Right ventricle myocardium superior (tissue), 1 donor: ENCODE data around the gene IL25. TPM values are rescaled to one million over a fixed set of nuclear protein-coding genes. Genes with fewer than 3 reads are reported as not detected.
"Not testable (repeated sequence)": the region's sequence is repeated elsewhere in the genome, so short reads cannot be mapped to it uniquely, and the experiment has no call there.

Experiments used
- ATAC-seq: fragments of 200-7000 bp; cut with Tn5 transposase; one replicate; pipeline ENCODE4 v1.9.1; 2020; ENCODE audit warnings: mild to moderate bottlenecking; ENCODE audit not compliant: poor library complexity
- DNase-seq: peaks from one replicate; pipeline ENCODE4 v3.0.0-alpha.2; 2020
- intact Hi-C: fragments of 100-400 bp; cut with DNase I; formaldehyde crosslinking; loops from one replicate; pipeline ENCODE4 v1.11.2; 2022
- long read RNA-seq: library from polyadenylated mRNA; unstranded; transcript quantifications from one replicate; pipeline ENCODE4 v2.0.0, GENCODE V29; 2021
- total RNA-seq: library from RNA; stranded (reverse); fragmentation: NEBNext Ultra II Directional; extraction: Animal tissue kit (Norgen Biotek cat#: 25700); gene quantifications from one replicate; pipeline ENCODE4 v1.2.1, GENCODE V29; 2021
- donor health status: DM: no; HTN: yes; CAD: no; lungs with severe emphysema.

IL25 gene
- not detected for total RNA-seq
- long read RNA-seq = 0 reads

DNA sequence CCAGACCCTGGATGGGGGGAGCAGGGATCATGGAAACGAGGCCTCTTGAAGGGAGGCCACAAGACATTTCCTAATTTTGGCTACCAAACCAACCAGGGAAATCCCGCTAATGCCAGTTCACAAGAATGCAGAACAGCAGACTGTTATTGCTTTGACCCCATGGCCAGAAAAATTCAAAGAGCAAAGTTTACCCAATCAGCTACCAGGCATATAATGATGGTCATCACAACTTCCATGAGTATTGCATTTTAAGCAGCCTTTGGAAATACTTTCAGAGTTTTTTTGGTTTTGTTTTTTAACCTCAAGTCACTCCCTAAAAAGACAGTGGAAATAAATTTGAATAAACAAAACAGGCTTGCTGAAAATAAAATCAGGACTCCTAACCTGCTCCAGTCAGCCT, at the start of gene IL25:
TSS of gene IL25 (plus strand) at position 301 of the 400 bp plus-strand sequence.
- ATAC-seq (no peak), DNase-seq (no peak)
- intact Hi-C loops = loop anchor here (10.0 kb wide), 1 partner anchor 108 kb away; no protein-coding TSS in a partner anchor

DNA sequence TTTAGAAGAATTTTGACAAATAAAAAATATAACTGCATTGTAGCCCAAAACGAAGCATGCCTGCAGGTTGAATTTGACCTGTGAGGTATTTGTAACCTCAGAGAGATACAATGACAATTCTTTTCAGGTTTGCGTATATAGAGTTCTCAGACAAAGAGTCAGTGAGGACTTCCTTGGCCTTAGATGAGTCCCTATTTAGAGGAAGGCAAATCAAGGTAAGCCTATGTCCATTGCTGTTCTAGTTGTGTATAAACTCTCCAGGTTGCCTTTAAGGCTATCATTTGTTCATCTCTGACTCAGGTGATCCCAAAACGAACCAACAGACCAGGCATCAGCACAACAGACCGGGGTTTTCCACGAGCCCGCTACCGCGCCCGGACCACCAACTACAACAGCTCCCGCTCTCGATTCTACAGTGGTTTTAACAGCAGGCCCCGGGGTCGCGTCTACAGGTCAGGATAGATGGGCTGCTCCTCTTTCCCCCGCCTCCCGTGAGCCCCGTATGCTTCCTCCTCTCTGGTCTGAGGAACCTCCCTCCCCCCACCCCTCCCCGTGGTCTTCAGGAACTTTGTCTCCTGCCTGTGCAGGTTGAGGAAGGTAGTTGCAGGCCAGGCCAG, 48.7 kb upstream of the IL25 start:
- ATAC-seq = no peak
- intact Hi-C loops = loop anchor here (10.0 kb wide), 2 partner anchors 131 to 241 kb away; partner anchors contain the start of gene AP1G2
- DNase-seq = no peak

DNA sequence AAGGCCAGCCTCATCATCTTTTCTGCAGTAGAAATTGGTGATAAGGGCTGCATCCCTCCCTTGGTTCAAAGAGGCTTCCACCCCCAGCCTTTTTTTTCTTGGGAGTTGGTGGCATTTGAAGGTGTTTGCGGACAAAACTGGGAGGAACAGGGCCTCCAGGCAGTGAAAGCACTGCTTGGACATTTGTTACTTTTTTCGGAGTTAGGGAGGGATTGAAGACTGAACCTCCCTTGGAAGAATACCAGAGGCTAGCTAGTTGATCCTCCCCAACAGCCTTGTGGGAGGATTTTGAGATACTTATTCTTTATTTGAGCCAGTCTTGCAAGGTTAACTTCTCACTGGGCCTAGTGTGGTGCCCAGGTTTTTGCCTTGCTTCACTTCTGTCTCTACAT, 48.2 kb upstream of the IL25 start:
- intact Hi-C loops = loop anchor here (10.0 kb wide), 2 partner anchors 130 to 240 kb away; partner anchors contain the start of gene AP1G2
- DNase-seq = no peak
- ATAC-seq = no peak

DNA sequence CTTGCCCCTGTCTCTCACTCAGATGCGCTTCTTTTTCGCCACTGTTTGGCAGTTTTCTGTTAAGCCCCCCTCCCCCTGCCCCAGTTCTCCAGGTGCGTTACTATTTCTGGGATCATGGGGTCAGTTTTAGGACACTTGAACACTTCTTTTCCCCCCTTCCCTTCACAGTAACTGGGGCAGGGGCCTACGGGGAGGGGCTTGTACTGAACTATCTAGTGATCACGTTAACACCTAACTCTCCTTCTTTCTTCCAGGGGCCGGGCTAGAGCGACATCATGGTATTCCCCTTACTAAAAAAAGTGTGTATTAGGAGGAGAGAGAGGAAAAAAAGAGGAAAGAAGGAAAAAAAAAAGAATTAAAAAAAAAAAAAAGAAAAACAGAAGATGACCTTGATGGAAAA, 47.6 kb upstream of the IL25 start:
- DNase-seq = no peak
- intact Hi-C loops = loop anchor here (5.0 to 10.0 kb wide), 3 partner anchors 57 to 240 kb away; partner anchors contain the start of gene AP1G2
- ATAC-seq = no peak

DNA sequence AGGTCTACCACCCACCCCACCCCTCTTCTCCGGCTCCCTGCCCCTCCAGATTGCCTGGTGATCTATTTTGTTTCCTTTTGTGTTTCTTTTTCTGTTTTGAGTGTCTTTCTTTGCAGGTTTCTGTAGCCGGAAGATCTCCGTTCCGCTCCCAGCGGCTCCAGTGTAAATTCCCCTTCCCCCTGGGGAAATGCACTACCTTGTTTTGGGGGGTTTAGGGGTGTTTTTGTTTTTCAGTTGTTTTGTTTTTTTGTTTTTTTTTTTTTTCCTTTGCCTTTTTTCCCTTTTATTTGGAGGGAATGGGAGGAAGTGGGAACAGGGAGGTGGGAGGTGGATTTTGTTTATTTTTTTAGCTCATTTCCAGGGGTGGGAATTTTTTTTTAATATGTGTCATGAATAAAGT, 46.9 kb upstream of the IL25 start:
- not testable (repeated sequence) for ATAC-seq

DNA sequence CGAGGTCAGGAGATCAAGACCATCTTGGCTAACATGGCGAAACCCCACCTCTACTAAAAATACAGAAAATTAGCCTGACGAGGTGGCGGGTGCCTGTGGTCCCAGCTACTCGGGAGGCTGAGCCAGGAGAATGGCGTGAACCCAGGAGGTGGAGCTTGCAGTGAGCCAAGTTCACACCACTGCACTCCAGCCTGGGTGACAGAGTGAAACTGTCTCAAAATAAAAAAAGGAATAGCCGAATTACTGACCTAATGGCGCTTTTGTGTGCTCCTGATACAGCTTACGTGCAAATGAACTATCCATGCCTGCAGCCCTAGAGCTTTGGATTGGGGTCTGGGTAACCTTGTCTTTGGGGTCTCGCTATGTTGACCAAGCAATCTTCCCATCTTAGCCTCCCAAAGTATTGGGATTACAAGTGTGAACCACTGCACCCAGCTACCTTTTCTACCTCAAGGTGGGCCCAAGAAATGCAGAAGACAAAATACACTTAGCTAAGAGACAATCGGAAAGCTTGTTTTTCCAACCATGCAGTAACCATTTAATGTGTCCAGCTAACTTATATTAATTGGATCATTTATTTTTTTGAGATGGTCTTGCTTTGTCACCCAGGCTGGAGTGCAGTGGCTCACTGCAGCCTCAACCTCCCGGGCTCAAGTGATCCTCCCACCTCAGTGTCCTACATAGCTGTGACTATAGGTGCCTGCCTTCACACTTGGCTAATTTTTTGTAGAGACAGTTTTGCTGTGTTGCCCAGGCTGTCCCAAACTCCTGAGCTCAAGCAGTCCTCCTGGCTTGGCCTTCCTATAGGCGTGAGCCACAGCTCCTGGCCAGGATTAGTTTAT, 45.9 kb upstream of the IL25 start:
- ATAC-seq (no peak), DNase-seq (no peak)
- intact Hi-C loops = loop anchor here (5.0 to 10.0 kb wide), 3 partner anchors 56 to 238 kb away; partner anchors contain the start of gene AP1G2

More for the DNA sequence above, 46.9 kb upstream of the IL25 start:
- intact Hi-C loops = loop anchor here (5.0 to 10.0 kb wide), 3 partner anchors 57 to 239 kb away; partner anchors contain the start of gene AP1G2
- not testable (repeated sequence) for DNase-seq

DNA sequence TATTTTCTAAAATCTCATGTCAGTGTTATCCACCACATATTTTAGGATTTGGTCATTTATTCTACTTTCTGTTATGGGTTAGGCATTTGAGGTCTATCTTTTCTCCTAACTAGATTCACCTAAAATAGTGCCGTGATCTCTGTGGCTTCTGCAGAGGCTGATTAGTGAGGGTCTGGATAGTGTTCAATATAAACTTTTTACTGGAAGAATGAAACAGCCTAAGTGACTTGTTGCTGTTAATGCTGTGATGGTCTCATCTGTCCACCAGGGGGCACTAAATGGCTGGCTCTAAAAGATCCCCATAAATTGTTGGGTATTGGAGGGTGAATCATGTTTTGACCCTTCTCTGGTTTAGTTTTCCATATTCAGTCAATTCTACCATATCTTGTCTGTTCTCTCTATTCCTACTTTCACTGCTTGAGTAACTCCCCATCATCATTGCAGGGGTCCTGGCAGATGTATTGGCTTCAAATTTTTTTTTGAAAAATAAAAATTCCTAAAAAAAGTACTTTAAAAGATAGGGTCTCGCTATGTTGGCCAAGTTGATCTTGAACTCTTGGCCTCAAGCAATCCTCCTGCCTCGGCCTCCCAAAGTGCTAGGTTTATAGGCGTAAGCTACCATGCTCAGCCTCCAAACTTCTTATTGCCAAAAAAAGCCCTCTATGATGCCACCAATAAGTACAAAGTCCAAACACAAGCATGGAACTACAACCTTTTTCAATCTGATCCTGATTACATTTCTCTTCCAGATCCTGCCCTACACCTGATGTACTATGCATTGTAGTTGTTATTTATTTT, 44.5 kb upstream of the IL25 start:
- DNase-seq (no peak), ATAC-seq (peak; percentile 84)
- intact Hi-C loops = loop anchor here (5.0 to 10.0 kb wide), 3 partner anchors 54 to 237 kb away; partner anchors contain the start of gene AP1G2

DNA sequence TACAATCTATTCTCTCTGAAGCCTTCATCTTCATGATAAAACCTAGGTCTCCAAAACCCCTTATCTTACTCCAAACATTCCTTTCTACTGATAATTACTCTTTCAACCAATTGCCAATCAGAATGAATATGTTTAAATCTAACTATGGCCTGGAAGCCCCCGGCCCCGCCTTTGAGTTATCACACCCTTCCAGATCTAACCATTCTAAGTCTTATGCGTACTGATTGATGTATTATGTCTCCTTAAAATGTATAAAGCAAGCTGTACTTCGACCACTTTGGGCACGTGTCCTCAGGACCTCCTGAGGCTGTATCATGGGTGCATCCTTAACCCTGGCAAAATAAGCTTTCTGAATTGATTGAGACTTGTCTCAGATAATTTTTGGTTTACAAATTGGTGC, 37.0 kb upstream of the IL25 start:
- DNase-seq (no peak), ATAC-seq (no peak)
- intact Hi-C loops = no loop called here

DNA sequence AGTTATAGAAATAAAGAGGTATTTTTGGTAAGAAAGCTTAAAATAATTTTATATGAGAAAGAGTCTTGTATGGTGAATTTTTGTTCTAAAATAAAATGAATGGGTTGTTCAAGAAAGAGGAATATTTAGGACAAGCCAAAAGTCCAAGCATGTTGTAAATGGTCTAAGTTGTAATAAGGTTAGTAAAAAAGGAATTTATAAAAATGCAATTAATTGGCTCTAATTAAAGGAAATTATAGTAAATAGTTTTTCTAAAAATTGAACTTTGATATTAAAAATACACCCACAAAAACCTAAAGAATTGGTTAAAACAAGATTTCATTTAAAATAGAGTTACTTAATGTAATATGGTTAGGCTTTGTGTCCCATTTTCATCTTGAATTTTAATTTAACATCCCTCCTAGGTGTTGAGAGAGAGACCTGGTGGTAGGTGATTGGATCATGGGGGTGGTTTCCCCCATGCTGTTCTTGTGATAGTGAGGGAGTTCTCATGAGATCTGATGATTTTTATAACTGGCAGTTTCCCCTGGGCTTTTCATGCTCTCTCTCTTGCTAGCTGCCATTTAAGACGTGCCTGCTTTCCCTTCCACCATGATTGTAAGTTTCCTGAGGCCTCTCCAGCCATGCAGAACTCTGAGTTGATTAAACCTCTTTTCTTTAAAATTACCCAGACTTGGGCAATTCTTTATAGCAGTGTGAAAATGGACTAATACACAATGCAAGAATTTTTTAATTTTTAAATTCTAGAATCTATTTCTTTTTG, 32.9 kb upstream of the IL25 start:
- no peak for DNase-seq
- no peak for ATAC-seq
- intact Hi-C loops = no loop called here

DNA sequence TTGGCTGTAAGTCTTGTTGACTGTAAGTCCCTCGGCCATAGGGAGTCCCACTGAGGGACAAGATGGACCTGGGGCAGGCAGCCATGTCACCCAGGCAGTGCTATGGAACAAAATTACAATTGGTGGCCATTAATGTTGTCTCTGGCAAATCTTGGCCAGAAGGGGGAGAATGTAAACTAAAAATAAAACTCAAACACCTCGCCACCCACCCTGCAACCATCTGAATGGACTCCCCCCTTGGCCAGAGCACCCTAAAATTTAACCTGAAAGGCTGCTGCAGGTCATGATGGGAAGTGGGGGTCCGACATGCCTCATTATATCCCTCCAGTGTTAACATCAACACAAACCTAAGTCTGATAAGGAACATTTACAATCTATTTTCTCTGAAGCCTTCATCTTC, 28.1 kb upstream of the IL25 start:
- DNase-seq (no peak), ATAC-seq (no peak)
- intact Hi-C loops = no loop called here

DNA sequence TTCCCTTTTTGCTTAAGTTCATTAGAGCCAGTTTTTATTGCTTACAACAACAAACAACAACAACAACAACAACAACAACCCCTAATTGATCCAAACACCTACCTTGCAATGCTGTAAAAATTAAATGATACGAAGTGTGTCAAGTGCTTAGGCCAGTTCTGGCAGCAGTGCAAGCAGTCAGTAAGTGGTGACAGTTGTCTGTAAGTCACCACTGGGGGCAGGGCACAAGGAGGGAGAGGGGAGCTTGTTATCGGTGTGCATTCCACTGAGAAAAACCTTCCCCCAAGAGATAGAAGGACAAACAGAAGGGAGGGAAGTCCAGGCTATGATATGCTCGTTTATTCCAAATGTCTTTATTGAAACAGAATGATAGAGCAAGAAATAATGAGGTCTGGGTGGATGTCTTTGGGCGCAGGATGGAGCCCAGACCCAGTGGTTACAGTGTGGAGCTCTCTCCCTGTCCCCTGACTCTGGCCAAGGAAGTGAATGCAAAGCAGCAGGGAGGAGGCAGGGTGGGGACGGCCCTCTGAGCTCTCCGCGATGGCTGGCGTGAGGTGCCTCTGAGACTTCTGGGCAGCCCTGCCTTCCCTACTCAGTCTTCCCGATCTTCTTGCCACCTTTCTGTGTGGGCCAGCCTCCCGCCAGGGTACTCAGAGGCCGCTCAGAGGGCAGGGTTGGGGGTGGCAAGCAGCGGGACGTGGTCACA, 26.5 kb upstream of the IL25 start:
- peak; percentile 74 for ATAC-seq
- intact Hi-C loops = no loop called here
- no peak for DNase-seq

DNA sequence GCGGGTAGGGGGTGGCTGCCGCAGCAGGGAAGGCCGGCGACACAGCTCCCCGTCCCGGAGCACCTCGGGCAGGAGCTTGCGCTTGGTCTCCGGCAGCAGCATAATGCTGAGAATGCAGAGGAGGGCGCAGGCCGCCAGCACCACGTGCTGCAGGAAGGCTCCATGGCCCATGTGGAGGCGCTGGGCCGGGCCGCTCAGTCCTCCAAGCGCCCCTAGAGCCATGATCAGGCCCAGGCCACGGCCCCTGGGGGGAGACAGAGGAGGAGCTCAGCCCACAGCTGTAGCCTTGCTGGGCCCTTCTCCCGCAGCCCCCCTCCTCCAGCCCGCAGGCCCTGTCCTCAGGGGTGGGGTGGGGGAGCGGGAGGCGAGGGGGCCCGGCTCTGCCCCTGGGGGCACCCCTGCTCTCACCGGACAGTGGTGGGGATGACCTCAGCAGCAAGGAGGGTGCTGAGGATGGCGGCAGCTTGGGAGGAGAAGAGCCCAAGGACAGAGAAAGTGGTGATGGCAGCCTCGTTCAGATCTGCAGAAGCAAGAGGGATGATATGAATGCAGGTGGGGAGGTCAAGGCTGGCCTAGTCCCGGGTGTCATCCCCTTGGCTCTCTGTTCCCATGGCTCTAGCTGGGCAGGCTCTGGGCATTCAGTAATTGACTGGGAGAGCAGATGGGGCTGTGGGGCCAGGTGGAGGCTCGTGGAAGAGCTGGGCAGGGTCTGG, 25.8 kb upstream of the IL25 start:
- DNase-seq (no peak), ATAC-seq (peak; percentile 42)
- intact Hi-C loops = no loop called here

DNA sequence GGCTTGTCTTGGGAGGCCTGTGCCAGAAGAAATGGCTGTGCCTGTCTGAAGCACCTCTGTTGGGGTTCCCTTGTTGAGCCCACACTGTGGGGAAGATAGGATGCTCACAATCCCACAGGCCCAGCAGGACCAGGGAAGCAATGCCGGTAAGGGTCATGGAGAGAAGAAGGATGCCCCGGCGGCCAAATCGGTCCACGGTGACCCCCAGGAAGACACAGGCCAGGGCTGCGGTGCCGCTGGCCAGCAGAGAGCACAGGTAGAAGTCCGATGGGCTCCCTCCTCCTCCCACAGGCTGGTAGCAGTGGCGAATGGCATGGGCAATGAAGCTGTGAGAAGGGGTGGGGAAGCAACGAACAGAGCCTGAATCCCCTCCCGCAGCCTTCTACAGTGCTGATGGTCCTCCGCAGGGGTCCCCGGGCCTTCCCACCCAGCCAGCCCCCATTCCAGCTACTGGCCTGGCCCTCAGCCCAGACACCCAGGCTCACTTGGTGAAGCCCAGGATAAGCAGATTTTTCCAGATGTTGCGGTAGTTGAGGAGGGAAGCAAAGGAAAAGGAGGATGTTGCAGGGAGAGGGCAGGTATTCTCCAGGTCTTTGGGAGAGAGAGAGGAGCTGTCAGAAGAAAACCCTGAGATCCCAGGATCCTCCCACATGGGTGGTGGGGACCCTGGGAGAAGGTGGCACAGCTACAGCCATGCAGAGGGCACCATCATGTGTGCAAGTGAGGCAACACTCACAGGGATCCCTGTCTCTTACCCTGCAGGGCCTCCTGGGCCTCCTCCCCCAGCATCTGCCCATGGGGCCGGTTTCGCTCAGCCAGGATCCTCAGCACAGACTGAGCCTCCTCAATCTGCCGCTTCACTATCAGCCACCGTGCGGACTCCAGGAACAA, 25.0 kb upstream of the IL25 start:
- DNase-seq (no peak), ATAC-seq (no peak)
- intact Hi-C loops = no loop called here

DNA sequence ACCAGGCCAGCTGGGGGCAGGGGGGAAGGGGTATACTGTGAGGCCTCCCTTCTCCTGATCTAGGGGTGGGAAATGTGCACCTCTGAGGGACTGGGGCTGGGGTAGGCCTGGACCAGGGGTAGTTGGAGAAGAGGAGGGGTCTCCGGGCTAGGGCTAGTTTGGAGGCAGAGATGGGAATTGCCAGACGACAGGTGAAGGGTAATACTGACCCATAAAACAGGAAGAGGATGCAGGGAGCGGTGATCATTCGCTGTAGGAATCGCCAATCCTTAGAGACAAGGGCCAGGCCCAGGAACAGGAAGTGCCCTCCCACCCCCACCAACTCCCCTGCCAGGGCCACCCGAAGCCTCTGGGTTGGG, 24.3 kb upstream of the IL25 start:
- ATAC-seq (no peak), DNase-seq (no peak)
- intact Hi-C loops = no loop called here

DNA sequence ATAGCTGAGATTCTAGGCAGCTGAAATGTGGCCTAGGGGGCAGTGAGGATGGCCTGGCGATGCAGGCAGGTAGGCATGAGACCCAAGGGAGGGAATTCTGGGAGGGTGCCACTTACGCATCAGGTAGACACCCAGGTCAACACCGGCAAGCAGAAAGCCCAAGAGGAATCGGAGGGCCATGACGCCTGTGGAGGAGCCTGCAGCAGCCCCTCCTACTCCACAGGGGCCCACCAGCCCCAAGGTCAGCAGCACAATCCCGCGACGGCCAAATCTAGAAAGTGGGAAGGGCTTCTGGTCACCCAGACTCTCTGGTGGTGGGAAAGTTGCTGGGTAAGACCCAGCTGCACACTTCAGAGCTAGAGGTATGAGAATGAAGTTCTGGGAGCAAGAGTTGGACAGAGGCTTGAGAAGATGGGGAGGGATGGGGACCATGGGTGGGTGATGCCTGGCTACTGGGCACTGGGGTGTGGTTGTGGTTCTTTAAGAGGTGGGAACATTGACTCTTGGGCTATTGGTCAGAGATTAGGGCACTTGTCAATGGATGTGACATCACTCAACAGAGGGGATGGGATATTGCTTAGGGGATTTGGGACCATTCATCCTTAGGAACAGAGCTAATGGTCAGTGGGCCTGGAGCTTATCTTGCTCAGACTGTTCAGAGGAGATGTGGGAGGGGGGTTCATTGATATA, 23.3 kb upstream of the IL25 start:
- no peak for DNase-seq
- intact Hi-C loops = no loop called here
- ATAC-seq = no peak
